SU-DHL-6 (cell line): ENCODE measurements around the gene GRAMD4.

ENCODE experiments used
- CTCF ChIP-seq: fragments of 200-600 bp; sonication (generic); IDR thresholded peaks from one replicate; pipeline ENCODE4 v1.5.1; 2017; ENCODE audit warnings: antibody characterized with exemption, mild to moderate bottlenecking, low read length, moderate library complexity; ENCODE audit not compliant: insufficient read depth, poor library complexity, severe bottlenecking
- EZH2phosphoT487 ChIP-seq: fragments of 200-600 bp; sonication (generic), shearing (Covaris generic); conservative IDR thresholded peaks from 2 replicates; pipeline ENCODE4 v1.6.1; 2018; ENCODE audit warnings: mild to moderate bottlenecking, antibody characterized with exemption, low read length, moderate library complexity, mixed read lengths

DNA sequence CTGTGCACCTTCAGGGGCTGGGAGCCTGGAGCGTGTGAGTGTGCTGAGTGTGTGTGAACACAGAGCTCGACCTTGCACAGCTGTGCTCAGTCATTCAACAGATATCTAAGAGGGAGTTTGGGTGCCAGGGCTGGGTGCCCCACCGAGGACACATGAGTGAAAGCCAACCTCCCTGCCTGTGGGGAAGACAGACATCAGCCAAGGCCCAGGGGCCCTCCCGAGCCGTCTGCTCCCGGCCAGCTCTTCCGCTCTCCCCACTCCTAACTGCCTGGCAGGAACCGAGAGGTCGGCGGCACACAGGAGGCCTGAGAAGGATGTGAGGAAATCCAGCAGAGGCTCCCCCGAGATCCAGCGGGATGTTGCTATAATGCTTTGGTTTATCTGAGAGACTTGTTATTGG lies 85.9 kb downstream of the GRAMD4 start:
- TF ChIP-seq CTCF, result no peak
- no peak for TF ChIP-seq EZH2phosphoT487
